ENCODE data around the gene NOTCH2NLA.
"Not testable (repeated sequence)": the region's sequence is repeated elsewhere in the genome, so short reads cannot be mapped to it uniquely, and the experiment has no call there.

DNA sequence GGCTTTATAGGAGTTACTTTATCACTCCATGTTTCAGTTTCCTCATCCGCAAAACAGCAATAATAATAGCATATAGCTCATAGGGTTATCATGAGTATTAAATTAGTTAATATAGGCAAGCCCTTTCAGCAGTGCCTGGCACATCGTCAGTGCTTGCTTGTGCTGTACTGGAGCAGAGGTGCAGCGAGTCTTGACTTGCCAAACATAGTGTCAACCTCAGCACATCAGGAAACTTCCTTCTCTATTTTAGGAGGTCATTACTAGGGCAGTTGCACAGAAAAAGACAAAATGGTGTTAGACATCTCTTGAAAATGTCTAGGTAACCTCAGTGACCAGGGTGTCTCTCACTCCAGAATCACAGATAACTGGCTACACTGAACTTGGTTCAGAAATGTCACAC is 35.9 kb upstream of the NOTCH2NLA start:
- TF ChIP-seq, protein P1, sequence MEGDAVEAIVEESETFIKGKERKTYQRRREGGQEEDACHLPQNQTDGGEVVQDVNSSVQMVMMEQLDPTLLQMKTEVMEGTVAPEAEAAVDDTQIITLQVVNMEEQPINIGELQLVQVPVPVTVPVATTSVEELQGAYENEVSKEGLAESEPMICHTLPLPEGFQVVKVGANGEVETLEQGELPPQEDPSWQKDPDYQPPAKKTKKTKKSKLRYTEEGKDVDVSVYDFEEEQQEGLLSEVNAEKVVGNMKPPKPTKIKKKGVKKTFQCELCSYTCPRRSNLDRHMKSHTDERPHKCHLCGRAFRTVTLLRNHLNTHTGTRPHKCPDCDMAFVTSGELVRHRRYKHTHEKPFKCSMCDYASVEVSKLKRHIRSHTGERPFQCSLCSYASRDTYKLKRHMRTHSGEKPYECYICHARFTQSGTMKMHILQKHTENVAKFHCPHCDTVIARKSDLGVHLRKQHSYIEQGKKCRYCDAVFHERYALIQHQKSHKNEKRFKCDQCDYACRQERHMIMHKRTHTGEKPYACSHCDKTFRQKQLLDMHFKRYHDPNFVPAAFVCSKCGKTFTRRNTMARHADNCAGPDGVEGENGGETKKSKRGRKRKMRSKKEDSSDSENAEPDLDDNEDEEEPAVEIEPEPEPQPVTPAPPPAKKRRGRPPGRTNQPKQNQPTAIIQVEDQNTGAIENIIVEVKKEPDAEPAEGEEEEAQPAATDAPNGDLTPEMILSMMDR (IDR thresholded peaks at IDR 0.05 in 4 of 5, conservative IDR thresholded peaks at IDR 0.05 in 1 of 5) = not testable (repeated sequence)
- TF ChIP-seq POLR2A (IDR thresholded peaks at IDR 0.05) = not testable (repeated sequence)

Measured in gastrocnemius medialis (tissue), 4 donors.